Heart right ventricle (tissue), 12 donors: ENCODE data around the gene PDE3B. TPM values are rescaled to one million over a fixed set of nuclear protein-coding genes. Genes with fewer than 3 reads are reported as not detected.

ENCODE experiments used
- polyA plus RNA-seq, 2 donors: library from polyadenylated mRNA; stranded (reverse); fragments of 200-250 nt; gene quantifications; one replicate each; pipeline ENCODE4 v1.2.3, GENCODE V29; 2013
- total RNA-seq, 10 donors: library from RNA; stranded (reverse); fragmentation: NEBNext Ultra II Directional in 3 of 10; extraction: Animal tissue kit (Norgen Biotek cat#: 25700) in 3 of 10; gene quantifications; one replicate each; pipeline versions ENCODE4 v1.2.1 to v1.2.4, GENCODE V29; 2021 to 2023
- donor health status: ischemic (EF 13 %, LVEDD 7.1; RV severe dilation, severe dysfunction).
- donor health status: healthy with polysubstance abuse.
- donor health status: DM: no; HTN: yes; CAD: no.
- donor health status: DM: no; HTN: no; CAD: no.
- donor health status: ischemic (EF 25% LVEDD 6.9; RV normal size, moderate dysfunction).
- donor health status: ischemic (EF 25% LVEDD 5.7; RV mildly dilated, moderate dysfunction).
- donor health status: healthy.
- donor health status: nonischemic (EF 11% LVEDD 7.7; RV severe dilation, severe dysfunction).
- donor health status: DM: yes; HTN: yes; CAD: no.
- donor health status: PGD.
- donor health status: ischemic (EF 29% LVEDD 5.4; RV normal size, mild dysfunction).
- donor health status: nonischemic (EF 23%, LVEDD 6.1; RV moderate dilation, normal function).

Gene PDE3B
- total and polyA plus RNA-seq, 12 donors, result 1.3 to 14.2 (median 9.0) TPM

Other genes with a start within 250 kb of the PDE3B start
- 10 to 100 TPM; 40.2 to 60.0 (median 47.9) TPM for gene COPB1, start 144.0 kb upstream of the PDE3B start, total RNA-seq
- gene COPB1, start 144.0 kb upstream of the PDE3B start, polyA plus RNA-seq, result 10 to 100 TPM; 28.4 to 49.1 TPM
- gene PSMA1, start 123.4 kb upstream of the PDE3B start, total RNA-seq, result 100 to 1,000 TPM; 117 to 147 (median 124) TPM
- 100 to 1,000 TPM; 131 to 150 TPM for gene PSMA1, start 123.4 kb upstream of the PDE3B start, polyA plus RNA-seq
- gene CYP2R1, start 248.4 kb downstream of the PDE3B start, total RNA-seq, result 1 to 10 TPM; 4.6 to 7.3 (median 6.3) TPM
- 10 to 100 TPM; 11.3 to 34.6 TPM for gene CYP2R1, start 248.4 kb downstream of the PDE3B start, polyA plus RNA-seq